Measurements from ENCODE around the gene BRDT.

DNA sequence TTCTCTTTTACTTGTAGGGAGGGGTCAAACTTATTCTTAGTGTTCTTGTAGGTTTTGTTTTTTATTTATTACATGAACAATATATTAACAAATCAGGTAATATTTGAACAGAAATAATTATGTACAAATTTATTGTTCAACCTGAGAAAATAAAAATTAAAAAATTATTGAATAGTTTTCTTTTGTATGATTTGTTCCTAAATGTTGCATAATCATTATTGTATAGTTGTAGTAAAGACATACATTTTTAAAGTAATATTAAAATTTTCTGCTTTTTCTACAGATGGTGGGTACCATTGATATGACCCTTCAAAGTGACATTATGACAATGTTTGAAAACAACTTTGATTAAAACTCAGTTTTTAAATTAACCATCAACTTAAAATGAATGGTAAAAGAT, 64.7 kb downstream of the BRDT start:
- TF ChIP-seq HCFC1 (IDR thresholded peaks at IDR 0.05; ENCODE audit: low read depth, low read length): no peak
- TF ChIP-seq, protein P1, sequence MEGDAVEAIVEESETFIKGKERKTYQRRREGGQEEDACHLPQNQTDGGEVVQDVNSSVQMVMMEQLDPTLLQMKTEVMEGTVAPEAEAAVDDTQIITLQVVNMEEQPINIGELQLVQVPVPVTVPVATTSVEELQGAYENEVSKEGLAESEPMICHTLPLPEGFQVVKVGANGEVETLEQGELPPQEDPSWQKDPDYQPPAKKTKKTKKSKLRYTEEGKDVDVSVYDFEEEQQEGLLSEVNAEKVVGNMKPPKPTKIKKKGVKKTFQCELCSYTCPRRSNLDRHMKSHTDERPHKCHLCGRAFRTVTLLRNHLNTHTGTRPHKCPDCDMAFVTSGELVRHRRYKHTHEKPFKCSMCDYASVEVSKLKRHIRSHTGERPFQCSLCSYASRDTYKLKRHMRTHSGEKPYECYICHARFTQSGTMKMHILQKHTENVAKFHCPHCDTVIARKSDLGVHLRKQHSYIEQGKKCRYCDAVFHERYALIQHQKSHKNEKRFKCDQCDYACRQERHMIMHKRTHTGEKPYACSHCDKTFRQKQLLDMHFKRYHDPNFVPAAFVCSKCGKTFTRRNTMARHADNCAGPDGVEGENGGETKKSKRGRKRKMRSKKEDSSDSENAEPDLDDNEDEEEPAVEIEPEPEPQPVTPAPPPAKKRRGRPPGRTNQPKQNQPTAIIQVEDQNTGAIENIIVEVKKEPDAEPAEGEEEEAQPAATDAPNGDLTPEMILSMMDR (CRISPR knock-in tag; IDR thresholded peaks at IDR 0.05): no peak
- no peak for TF ChIP-seq SMARCC2 (IDR thresholded peaks at IDR 0.05)
- TF ChIP-seq SP2 (CRISPR knock-in tag; IDR thresholded peaks at IDR 0.05): no peak
- no peak for TF ChIP-seq ATF7 (IDR thresholded peaks at IDR 0.05)
- TF ChIP-seq ATF7 (CRISPR knock-in tag; IDR thresholded peaks at IDR 0.05): no peak

Measured in HepG2 (cell line).